Kidney (tissue), 14 donors: ENCODE results near the gene ARSA. TPM values are rescaled to one million over a fixed set of nuclear protein-coding genes. Genes with fewer than 3 reads are reported as not detected.

Experiments
- DNase-seq, 5 donors: peaks; one replicate each; pipeline ENCODE4 v3.0.0-alpha.2; 2013 to 2020
- FAIRE-seq: peaks from 2 replicates; lab custom pipeline; 2012; peaks lifted over from hg19 to GRCh38; lab: Jason Lieb, UNC
- H3K27ac ChIP-seq, 2 donors: one replicate each; pipeline ENCODE4 v1.7.0; 2013; ENCODE audit warnings: low read depth in 2 of 2, low read length in 2 of 2, inconsistent platforms in 1 of 2
- H3K27me3 ChIP-seq: one replicate; pipeline ENCODE4 v1.7.1; 2013; ENCODE audit warnings: low read length, inconsistent platforms; ENCODE audit not compliant: control insufficient read depth, insufficient read depth
- H3K36me3 ChIP-seq, 3 donors: one replicate each; pipeline versions ENCODE4 v1.7.0 to v1.7.1; 2013; ENCODE audit warnings: low read length in 3 of 3, control low read depth in 1 of 3, inconsistent platforms in 1 of 3; ENCODE audit not compliant: insufficient read depth in 3 of 3, control insufficient read depth in 2 of 3
- H3K4me1 ChIP-seq, 3 donors: one replicate each; pipeline versions ENCODE4 v1.7.0 to v1.7.1; 2013; ENCODE audit warnings: low read length in 3 of 3, inconsistent platforms in 1 of 3, low read depth in 1 of 3; ENCODE audit not compliant: control insufficient read depth in 2 of 3, insufficient read depth in 2 of 3
- H3K4me3 ChIP-seq, 3 donors: one replicate each; pipeline versions ENCODE4 v1.7.0 to v1.8.1; 2013; ENCODE audit warnings: low read length in 3 of 3, control low read depth in 1 of 3, inconsistent platforms in 1 of 3
- H3K9ac ChIP-seq, 3 donors: one replicate each; pipeline versions ENCODE4 v1.7.0 to v1.7.1; 2013; ENCODE audit warnings: low read length in 3 of 3, control low read depth in 1 of 3, inconsistent platforms in 1 of 3
- H3K9me3 ChIP-seq, 3 donors: one replicate each; pipeline versions ENCODE4 v1.7.0 to v1.7.1; 2013; ENCODE audit warnings: low read length in 3 of 3, control low read depth in 1 of 3, inconsistent platforms in 1 of 3; ENCODE audit not compliant: control insufficient read depth in 2 of 3, insufficient read depth in 1 of 3
- intact Hi-C: fragments of 100-400 bp; cut with DNase I; formaldehyde crosslinking; loops from one replicate; pipeline ENCODE4 v1.11.1; 2022
- polyA plus RNA-seq: library from polyadenylated mRNA; stranded (reverse); fragments of 350-450 nt; fragmentation: Illumina TruSeq; extraction: RNeasy Lipid Tissue Mini Kit (QIAGEN cat#74804); gene quantifications from one replicate; pipeline ENCODE4 v1.2.3, GENCODE V29; 2014; ENCODE audit warnings: low read depth, low replicate concordance; ENCODE audit not compliant: insufficient read depth
- total RNA-seq: library from RNA; stranded (reverse); fragmentation: NEBNext Ultra II Directional; extraction: Animal tissue kit (Norgen Biotek cat#: 25700); gene quantifications from one replicate; pipeline ENCODE4 v1.2.1, GENCODE V29; 2021
- TF ChIP-seq, protein P1 (sequence below): IDR thresholded peaks from 3 replicates; pipeline ENCODE4 v1.5.1; 2012; ENCODE audit warnings: mild to moderate bottlenecking, moderate library complexity, borderline replicate concordance; ENCODE audit not compliant: insufficient read depth; ENCODE audit errors: extremely low read depth
- donor health status: control.
- donor health status: control.
- donor health status: control.
- donor health status: control.
- donor health status: control.
- donor health status: DM: yes; HTN: yes; CAD: no.
- donor health status: Normal renal cell carcinoma (clear cell type).

Gene ARSA
- total and polyA plus RNA-seq, 2 donors from 2014 or later: 52.8 to 53.0 TPM

DNA sequence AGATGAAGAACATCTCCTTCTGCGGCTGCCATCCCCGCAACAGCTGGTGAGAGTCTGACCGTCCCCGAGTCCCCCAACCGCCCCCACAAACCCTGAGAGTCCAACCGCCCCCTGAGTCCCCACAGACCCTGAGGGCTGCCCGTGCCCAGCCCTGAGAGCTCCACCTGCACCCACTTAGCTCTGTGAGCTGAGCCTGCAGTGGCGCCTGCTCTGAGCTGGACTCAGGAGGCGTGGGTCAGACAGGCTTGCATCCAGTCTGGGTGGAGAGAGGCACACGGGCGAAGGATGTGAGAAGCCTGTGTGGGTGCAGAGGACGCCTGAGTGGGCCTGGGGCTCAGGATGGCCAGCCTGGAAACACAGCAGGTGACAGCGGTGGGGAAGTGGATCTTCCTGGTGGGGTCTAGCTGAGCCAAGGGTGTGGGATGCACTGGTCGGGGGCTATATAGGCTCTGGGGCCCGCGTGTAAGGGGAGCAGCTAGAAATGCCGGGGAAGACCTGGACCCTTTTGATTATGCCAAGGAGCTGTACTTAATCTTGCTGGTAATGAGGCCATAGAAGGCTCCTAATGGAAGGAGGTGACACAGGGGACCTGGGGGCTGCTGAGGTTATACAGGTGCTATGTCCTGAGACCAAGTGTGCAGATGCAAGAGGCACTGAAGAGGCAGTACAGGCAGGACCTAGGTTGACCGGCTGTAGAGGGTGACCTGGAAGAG is 20.9 kb downstream of the ARSA start:
- intact Hi-C loops: no loop called here
- H3K9me3 ChIP-seq: no peaks in the 10 kb centered on the region
- DNase-seq (no peak), FAIRE-seq (no peak)
- H3K4me1 ChIP-seq: no peaks in the 10 kb centered on the region
- peaks cover 11% of the 10 kb centered on the region for H3K27me3 ChIP-seq
- TF ChIP-seq, protein P1, sequence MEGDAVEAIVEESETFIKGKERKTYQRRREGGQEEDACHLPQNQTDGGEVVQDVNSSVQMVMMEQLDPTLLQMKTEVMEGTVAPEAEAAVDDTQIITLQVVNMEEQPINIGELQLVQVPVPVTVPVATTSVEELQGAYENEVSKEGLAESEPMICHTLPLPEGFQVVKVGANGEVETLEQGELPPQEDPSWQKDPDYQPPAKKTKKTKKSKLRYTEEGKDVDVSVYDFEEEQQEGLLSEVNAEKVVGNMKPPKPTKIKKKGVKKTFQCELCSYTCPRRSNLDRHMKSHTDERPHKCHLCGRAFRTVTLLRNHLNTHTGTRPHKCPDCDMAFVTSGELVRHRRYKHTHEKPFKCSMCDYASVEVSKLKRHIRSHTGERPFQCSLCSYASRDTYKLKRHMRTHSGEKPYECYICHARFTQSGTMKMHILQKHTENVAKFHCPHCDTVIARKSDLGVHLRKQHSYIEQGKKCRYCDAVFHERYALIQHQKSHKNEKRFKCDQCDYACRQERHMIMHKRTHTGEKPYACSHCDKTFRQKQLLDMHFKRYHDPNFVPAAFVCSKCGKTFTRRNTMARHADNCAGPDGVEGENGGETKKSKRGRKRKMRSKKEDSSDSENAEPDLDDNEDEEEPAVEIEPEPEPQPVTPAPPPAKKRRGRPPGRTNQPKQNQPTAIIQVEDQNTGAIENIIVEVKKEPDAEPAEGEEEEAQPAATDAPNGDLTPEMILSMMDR: no peak
- no peak overlapping the region for H3K4me3 ChIP-seq
- no peak overlapping the region for H3K9ac ChIP-seq
- no peak overlapping the region for H3K27ac ChIP-seq
- H3K36me3 ChIP-seq: no peaks in the 10 kb centered on the region

DNA sequence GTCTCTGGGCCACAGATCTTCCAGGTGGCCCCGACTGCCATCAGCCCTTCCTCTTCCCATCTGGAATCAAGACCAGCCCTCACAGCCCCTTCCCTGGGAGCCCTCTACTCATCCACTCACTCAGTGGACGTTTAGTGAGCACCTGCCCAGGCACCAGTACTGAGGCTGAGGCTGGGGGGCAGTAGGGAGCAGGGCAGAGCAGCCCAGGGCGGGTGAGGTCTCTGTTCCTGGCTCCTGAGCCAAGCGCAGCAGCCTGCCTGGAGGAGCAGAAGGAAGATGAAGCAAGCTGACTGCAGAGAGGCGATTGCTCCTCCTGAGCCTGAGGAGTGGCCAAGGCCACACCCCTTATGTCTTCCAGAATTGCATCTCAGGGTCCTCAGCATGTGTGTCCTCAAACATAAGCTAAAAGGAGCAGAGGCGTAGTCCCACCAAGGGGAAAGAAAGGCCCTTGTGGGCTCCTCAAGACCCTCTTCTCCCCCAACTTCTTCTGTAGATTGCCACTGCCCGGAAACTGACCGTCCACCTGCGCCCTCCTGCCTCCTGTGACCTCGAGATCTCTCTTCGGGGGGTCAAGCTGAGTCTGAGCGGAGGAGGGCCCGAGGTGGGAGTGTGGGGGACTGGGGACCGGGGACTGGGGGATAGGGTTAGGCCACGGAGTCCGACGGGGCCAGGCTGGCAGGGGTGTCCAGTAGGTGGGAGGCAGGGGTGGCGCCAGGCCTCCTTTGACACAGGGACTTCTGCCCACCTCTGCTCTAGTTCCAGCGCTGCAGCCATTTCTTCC is 21.6 kb downstream of the ARSA start:
- TF ChIP-seq, protein P1: no peak
- Histone ChIP-seq H3K4me1 (no peaks in the 10 kb centered on the region), H3K27ac (no peak overlapping the region), H3K4me3 (no peak overlapping the region), H3K9me3 (no peaks in the 10 kb centered on the region), H3K27me3 (peaks cover 14% of the 10 kb centered on the region), H3K36me3 (no peaks in the 10 kb centered on the region), H3K9ac (no peak overlapping the region)
- DNase-seq: peak in 1 of 5 donors; percentile 51
- no peak for FAIRE-seq
- intact Hi-C loops: no loop called here

DNA sequence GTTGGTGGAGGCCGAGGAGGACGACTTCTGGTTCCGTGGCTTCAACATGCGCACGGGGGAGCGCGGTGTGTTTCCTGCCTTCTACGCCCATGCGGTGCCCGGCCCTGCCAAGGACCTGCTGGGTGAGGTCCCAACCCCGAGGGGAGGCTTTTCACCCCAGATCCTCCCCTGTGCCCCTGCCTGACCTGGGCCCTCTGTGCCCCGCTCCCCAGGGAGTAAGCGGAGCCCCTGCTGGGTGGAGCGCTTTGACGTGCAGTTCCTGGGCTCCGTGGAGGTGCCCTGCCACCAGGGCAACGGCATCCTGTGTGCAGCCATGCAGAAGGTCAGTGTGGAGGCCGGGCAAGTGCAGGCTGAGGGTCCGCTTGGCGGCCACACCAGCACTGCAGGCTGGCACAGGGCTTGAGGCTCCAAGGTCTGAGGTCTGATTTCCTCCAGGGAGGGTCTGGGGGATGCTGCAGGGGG is 22.3 kb downstream of the ARSA start:
- no peak overlapping the region for H3K4me3 ChIP-seq
- no peak for FAIRE-seq
- H3K9me3 ChIP-seq: no peaks in the 10 kb centered on the region
- no peak overlapping the region for H3K27ac ChIP-seq
- TF ChIP-seq, protein P1: no peak
- H3K4me1 ChIP-seq: no peaks in the 10 kb centered on the region
- peaks cover 14% of the 10 kb centered on the region for H3K27me3 ChIP-seq
- peak in 1 of 5 donors; percentile 66 for DNase-seq
- intact Hi-C loops: no loop called here
- no peak overlapping the region for H3K9ac ChIP-seq
- no peaks in the 10 kb centered on the region for H3K36me3 ChIP-seq
